Esophagus squamous epithelium (tissue), 4 donors: ENCODE results near the gene FANK1.

Source experiments
- CTCF ChIP-seq, 6 experiments: fragments of 450-650 bp in 4 of 6; fragments of 200-600 bp in 2 of 6; sonication (generic) in 2 of 6; IDR thresholded peaks; one replicate each; pipeline ENCODE4 v1.5.1; 2016 to 2019; ENCODE audit warnings: antibody characterized with exemption in 6 of 6, mild to moderate bottlenecking in 4 of 6, moderate library complexity in 4 of 6
- POLR2A ChIP-seq, 4 donors: fragments of 450-650 bp; IDR thresholded peaks; one replicate each; pipeline ENCODE4 v1.6.1; 2017; ENCODE audit warnings: antibody characterized with exemption in 4 of 4, mild to moderate bottlenecking in 4 of 4, moderate library complexity in 3 of 4

- TF ChIP-seq CTCF (IDR thresholded peaks at IDR 0.05), result no peak
- no peak for TF ChIP-seq POLR2A (IDR thresholded peaks at IDR 0.05)
These were observed 15.2 kb upstream of the FANK1 start, which contains the start of gene DHX32 for GRCh38 chr10:125881192-125881591.
